ENCODE results near the gene KIAA1671.

DNA sequence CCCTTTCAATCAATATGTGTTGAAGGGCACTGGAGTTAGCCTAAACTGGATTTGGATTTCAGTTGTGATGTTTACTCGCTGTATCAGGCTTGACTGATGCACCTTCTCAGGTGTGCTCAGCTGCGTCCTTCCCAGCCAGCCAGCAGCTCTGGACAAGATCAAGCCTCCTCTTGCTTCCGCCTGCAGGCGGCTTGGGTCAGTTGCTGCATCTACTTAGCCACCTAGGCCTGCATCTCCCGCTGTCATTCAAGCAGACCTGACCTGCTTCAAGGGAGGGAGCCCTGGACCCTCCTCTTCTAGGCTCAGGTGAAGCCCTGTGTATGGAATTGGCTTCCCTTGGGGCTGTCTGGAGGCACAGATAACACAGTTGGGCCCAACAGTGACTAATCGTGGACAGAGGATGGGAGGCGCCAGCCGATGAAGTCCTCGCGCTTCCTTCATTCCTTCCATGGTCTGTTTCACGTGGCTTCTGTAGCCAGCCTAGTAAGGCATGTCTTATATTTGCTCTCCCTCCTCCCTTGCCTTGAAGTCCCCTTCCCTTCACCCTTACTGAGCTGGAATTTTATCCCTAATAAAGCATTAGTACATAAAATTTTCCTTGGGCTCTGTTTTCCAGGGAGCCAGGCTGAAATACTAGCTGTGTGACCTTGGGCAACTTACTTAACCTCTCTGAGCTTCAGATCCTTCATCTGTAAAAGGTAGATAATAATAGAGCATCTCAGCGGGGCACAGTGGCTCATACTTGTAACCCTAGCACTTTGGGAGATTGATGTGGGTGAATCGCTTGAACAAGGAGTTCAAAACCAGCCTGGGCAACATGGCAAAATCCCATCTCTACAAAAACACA lies 3.9 kb upstream of the KIAA1671 start:
- TF ChIP-seq POLR2A (IDR thresholded peaks at IDR 0.05) (no peak), POLR2AphosphoS5 (IDR thresholded peaks at IDR 0.05) (no peak)
- TF ChIP-seq, protein P1, sequence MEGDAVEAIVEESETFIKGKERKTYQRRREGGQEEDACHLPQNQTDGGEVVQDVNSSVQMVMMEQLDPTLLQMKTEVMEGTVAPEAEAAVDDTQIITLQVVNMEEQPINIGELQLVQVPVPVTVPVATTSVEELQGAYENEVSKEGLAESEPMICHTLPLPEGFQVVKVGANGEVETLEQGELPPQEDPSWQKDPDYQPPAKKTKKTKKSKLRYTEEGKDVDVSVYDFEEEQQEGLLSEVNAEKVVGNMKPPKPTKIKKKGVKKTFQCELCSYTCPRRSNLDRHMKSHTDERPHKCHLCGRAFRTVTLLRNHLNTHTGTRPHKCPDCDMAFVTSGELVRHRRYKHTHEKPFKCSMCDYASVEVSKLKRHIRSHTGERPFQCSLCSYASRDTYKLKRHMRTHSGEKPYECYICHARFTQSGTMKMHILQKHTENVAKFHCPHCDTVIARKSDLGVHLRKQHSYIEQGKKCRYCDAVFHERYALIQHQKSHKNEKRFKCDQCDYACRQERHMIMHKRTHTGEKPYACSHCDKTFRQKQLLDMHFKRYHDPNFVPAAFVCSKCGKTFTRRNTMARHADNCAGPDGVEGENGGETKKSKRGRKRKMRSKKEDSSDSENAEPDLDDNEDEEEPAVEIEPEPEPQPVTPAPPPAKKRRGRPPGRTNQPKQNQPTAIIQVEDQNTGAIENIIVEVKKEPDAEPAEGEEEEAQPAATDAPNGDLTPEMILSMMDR (IDR thresholded peaks at IDR 0.05 in 8 of 11, conservative IDR thresholded peaks at IDR 0.05 in 3 of 11) = no peak

Data from spleen (tissue), 7 donors.